SH-SY5Y (cell line): Measurements from ENCODE around the gene CNTNAP5.

Source experiments
- GATA2 ChIP-seq: IDR thresholded peaks from 2 replicates; pipeline ENCODE4 v1.6.1; 2011; ENCODE audit warnings: mild to moderate bottlenecking, low read depth, low read length
- GATA3 ChIP-seq: IDR thresholded peaks from 2 replicates; pipeline ENCODE4 v1.6.1; 2011; ENCODE audit warnings: low read depth, mild to moderate bottlenecking, low read length, moderate library complexity

The CNTNAP5 gene

GRCh38 chr2:124798551-124798950 lies 773.5 kb downstream of the CNTNAP5 start:
- TF ChIP-seq GATA2 (no peak), GATA3 (no peak)

- TF ChIP-seq GATA3 (no peak), GATA2 (no peak)
Measured at GRCh38 chr2:124804014-124804940, 779.2 kb downstream of the CNTNAP5 start.

- TF ChIP-seq GATA2 (no peak), GATA3 (no peak)
Measured at GRCh38 chr2:124805060-124805459, 780.0 kb downstream of the CNTNAP5 start.

- no peak for TF ChIP-seq GATA2
- no peak for TF ChIP-seq GATA3
Measured at GRCh38 chr2:124810132-124810531, 785.0 kb downstream of the CNTNAP5 start.

- TF ChIP-seq GATA3, result no peak
- TF ChIP-seq GATA2, result no peak
Measured at GRCh38 chr2:124814968-124815745, 790.1 kb downstream of the CNTNAP5 start.

- TF ChIP-seq GATA2 (no peak), GATA3 (no peak)
Measured at GRCh38 chr2:124816007-124816406, 790.9 kb downstream of the CNTNAP5 start.

- TF ChIP-seq GATA3 (no peak), GATA2 (no peak)
Measured at GRCh38 chr2:124822516-124822915, 797.4 kb downstream of the CNTNAP5 start.

- TF ChIP-seq GATA3, result no peak
- no peak for TF ChIP-seq GATA2
Measured at GRCh38 chr2:124824441-124824840, 799.4 kb downstream of the CNTNAP5 start.

- no peak for TF ChIP-seq GATA3
- no peak for TF ChIP-seq GATA2
Measured at GRCh38 chr2:124832521-124832920, 807.4 kb downstream of the CNTNAP5 start.

GRCh38 chr2:124834331-124834730 lies 809.2 kb downstream of the CNTNAP5 start:
- TF ChIP-seq GATA3 (no peak), GATA2 (no peak)

- TF ChIP-seq GATA3 (no peak), GATA2 (no peak)
Measured at GRCh38 chr2:124835331-124835730, 810.2 kb downstream of the CNTNAP5 start.

- TF ChIP-seq GATA3, result no peak
- no peak for TF ChIP-seq GATA2
Measured at GRCh38 chr2:124836416-124836815, 811.3 kb downstream of the CNTNAP5 start.

GRCh38 chr2:124837496-124837895 lies 812.4 kb downstream of the CNTNAP5 start:
- TF ChIP-seq GATA2 (no peak), GATA3 (no peak)

- no peak for TF ChIP-seq GATA3
- TF ChIP-seq GATA2, result no peak
Measured at GRCh38 chr2:124838406-124838805, 813.3 kb downstream of the CNTNAP5 start.
